ENCODE measurements around the gene DDX6. TPM values are rescaled to one million over a fixed set of nuclear protein-coding genes. Genes with fewer than 3 reads are reported as not detected.

The DDX6 gene
- total RNA-seq, 1 experiment from 2014 or later = 155 TPM

DNA sequence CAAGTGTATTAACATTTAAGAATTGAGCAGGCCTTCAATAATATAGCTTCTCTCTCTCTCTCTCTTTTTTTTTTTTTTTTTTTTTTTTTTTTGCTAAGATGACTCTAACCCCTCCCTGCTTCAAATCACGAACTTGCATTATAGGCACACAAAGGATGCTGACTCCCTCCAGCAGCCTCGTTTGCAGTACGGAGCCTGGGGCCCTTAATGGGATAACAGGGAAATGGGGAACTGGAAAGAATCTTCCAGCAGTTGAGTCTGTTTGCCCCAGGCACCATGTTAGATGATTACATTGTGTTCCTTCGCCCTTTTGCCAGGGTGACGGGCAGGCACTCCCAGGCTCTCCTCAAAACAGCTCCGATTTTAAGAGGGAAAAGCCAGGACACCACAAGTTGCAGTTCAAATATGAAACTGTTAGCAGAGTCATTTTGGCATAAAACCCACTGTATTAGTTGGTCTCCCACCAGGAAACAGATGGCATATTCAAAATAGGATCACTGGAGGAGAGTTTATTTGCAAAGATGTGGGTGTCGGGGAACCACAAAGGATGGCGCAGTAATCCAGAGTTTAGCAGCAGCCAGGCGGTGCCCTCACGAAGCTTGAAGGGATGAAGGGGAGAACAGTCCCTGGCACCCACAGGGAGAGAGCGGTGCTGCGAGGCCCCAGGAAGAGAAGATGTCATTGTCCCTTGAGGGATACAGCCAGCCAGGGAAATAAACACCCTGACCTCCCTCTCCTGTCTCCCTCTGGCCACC lies 85.0 kb downstream of the DDX6 start:
- Histone ChIP-seq H3K27ac (ENCODE audit: low read length) (no peak overlapping the region), H3K9me3 (ENCODE audit: control insufficient read depth, insufficient read depth, low read depth, low read length) (no peaks in the 10 kb centered on the region), H3K36me3 (ENCODE audit: control insufficient read depth, insufficient read depth, low read length) (no peaks in the 10 kb centered on the region), H3K4me3 (ENCODE audit: low read depth in 2 of 2, low read length in 2 of 2) (no peak overlapping the region), H3K4me1 (ENCODE audit: control insufficient read depth, insufficient read depth, low read length) (no peaks in the 10 kb centered on the region), H3K27me3 (ENCODE audit: control insufficient read depth, insufficient read depth, low read length) (no peaks in the 10 kb centered on the region)
- TF ChIP-seq SIN3A (IDR thresholded peaks at IDR 0.05; ENCODE audit: borderline replicate concordance, insufficient read depth, low read depth, low read length) (no peak), CTCF (IDR thresholded peaks at IDR 0.05) (no peak), TCF7L2 (IDR thresholded peaks at IDR 0.05; ENCODE audit: low read depth, low read length) (no peak), REST (IDR thresholded peaks at IDR 0.05; ENCODE audit: insufficient read depth in 1 of 2, low read depth in 2 of 2, low read length in 1 of 2) (no peak), POLR2AphosphoS5 (IDR thresholded peaks at IDR 0.05; ENCODE audit: low read depth, low read length) (no peak)
- intact Hi-C loops (cut with micrococcal nuclease; ENCODE audit: unreplicated experiment) = no loop called here
- no peak for DNase-seq (ENCODE audit: low read depth, low spot score)
- no TSS peak for BruUV-seq (replicated peaks)
- in situ Hi-C loops (cut with HindIII; ENCODE audit: low pct_unique_long_range_greater_than_20kb, low sequenced_read_pairs) = no loop called here
- no peak for ATAC-seq
- ChIA-PET CTCF (no interaction called here), POLR2A (no interaction called here)

DNA sequence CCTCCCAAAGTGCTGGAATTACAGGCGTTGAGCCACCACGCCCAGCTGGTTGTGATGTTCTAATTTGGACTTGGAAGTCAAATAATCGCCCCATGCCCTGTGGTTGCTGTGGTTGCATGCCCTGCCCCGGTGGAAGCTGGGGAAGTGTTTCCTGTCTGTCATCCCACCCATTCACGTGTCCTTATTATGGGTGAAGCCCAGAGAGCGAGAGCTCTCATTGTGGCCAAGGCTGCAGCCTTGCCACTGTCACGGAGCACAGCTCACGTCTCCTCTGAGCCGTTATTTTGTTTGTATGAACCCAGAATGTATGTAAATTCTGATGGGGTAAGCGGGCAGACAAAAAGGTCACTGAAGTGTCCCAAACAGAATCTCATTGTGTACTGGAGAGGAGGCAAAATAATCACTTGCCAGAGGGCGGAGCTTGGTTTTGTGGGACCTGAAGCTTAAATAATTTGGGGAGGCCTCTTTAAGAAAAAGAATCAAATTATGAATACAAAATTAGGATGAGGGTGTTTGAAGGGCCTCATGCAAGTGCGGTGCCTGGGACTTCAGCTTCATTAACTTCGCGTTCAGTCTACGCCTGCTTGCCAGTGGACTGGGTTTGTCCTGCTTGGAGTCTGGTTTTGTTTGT lies 85.7 kb downstream of the DDX6 start:
- Histone ChIP-seq H3K4me1 (ENCODE audit: control insufficient read depth, insufficient read depth, low read length) (no peaks in the 10 kb centered on the region), H3K4me3 (ENCODE audit: low read depth in 2 of 2, low read length in 2 of 2) (no peak overlapping the region), H3K27ac (ENCODE audit: low read length) (no peak overlapping the region), H3K36me3 (ENCODE audit: control insufficient read depth, insufficient read depth, low read length) (no peaks in the 10 kb centered on the region), H3K27me3 (ENCODE audit: control insufficient read depth, insufficient read depth, low read length) (no peaks in the 10 kb centered on the region), H3K9me3 (ENCODE audit: control insufficient read depth, insufficient read depth, low read depth, low read length) (no peaks in the 10 kb centered on the region; the same call in 1 of the 2 replicates)
- intact Hi-C loops (cut with micrococcal nuclease; ENCODE audit: unreplicated experiment) = no loop called here
- BruUV-seq (replicated peaks) = no TSS peak
- no peak for TF ChIP-seq REST (IDR thresholded peaks at IDR 0.05; ENCODE audit: insufficient read depth in 1 of 2, low read depth in 2 of 2, low read length in 1 of 2)
- no peak for TF ChIP-seq SIN3A (IDR thresholded peaks at IDR 0.05; ENCODE audit: borderline replicate concordance, insufficient read depth, low read depth, low read length)
- no peak for TF ChIP-seq TCF7L2 (IDR thresholded peaks at IDR 0.05; ENCODE audit: low read depth, low read length)
- no peak for TF ChIP-seq POLR2AphosphoS5 (IDR thresholded peaks at IDR 0.05; ENCODE audit: low read depth, low read length)
- TF ChIP-seq CTCF (IDR thresholded peaks at IDR 0.05) = no peak
- in situ Hi-C loops (cut with HindIII; ENCODE audit: low pct_unique_long_range_greater_than_20kb, low sequenced_read_pairs) = no loop called here
- ChIA-PET POLR2A (no interaction called here), CTCF (no interaction called here)
- DNase-seq (ENCODE audit: low read depth, low spot score) (no peak), ATAC-seq (no peak)
